ENCODE data around the gene ZNF644.

- TF ChIP-seq POLR2AphosphoS5 (IDR thresholded peaks at IDR 0.05; ENCODE audit: low read depth) (no peak), CTCF (IDR thresholded peaks at IDR 0.05; ENCODE audit: insufficient read depth, low read length) (no peak), SPI1 (IDR thresholded peaks at IDR 0.05; ENCODE audit: borderline replicate concordance, low read depth) (0 out of 2 replicates have a peak, but pooled peaks have one; percentile 4)
- TF ChIP-seq, protein P1, sequence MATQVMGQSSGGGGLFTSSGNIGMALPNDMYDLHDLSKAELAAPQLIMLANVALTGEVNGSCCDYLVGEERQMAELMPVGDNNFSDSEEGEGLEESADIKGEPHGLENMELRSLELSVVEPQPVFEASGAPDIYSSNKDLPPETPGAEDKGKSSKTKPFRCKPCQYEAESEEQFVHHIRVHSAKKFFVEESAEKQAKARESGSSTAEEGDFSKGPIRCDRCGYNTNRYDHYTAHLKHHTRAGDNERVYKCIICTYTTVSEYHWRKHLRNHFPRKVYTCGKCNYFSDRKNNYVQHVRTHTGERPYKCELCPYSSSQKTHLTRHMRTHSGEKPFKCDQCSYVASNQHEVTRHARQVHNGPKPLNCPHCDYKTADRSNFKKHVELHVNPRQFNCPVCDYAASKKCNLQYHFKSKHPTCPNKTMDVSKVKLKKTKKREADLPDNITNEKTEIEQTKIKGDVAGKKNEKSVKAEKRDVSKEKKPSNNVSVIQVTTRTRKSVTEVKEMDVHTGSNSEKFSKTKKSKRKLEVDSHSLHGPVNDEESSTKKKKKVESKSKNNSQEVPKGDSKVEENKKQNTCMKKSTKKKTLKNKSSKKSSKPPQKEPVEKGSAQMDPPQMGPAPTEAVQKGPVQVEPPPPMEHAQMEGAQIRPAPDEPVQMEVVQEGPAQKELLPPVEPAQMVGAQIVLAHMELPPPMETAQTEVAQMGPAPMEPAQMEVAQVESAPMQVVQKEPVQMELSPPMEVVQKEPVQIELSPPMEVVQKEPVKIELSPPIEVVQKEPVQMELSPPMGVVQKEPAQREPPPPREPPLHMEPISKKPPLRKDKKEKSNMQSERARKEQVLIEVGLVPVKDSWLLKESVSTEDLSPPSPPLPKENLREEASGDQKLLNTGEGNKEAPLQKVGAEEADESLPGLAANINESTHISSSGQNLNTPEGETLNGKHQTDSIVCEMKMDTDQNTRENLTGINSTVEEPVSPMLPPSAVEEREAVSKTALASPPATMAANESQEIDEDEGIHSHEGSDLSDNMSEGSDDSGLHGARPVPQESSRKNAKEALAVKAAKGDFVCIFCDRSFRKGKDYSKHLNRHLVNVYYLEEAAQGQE (IDR thresholded peaks at IDR 0.05; ENCODE audit: insufficient replicate concordance, low read depth), result no peak
Observed at GRCh38 chr1:90926971-90927370, 94.9 kb downstream of the ZNF644 start.

All from HL-60 (cell line).